HEK293 (cell line): Measurements from ENCODE around the gene GPR17.

Experiments used
- CTCF ChIA-PET: fragments of 350-600 bp; formaldehyde crosslinking; extraction: SDS; loops from one replicate; lab custom pipeline; 2021; ENCODE audit warnings: antibody characterized with exemption; lab: Yijun Ruan, JAX
- POLR2A ChIA-PET: fragments of 300-600 bp; formaldehyde crosslinking; extraction: SDS; loops from one replicate; lab custom pipeline; 2020; ENCODE audit warnings: antibody characterized with exemption, inconsistent platforms; lab: Yijun Ruan, JAX
- H3K27ac ChIP-seq: fragments of 200-500 bp; sonication (Bioruptor generic); 2 replicates; pipeline ENCODE4 v1.5.1; 2014; ENCODE audit warnings: low read depth, low read length, control low read depth, inconsistent platforms; ENCODE audit errors: extremely low read depth
- H3K36me3 ChIP-seq, 2 experiments: fragments of 200-500 bp in 1 of 2; sonication (Bioruptor generic) in 1 of 2; 1 replicate in 1 of 2; 2 replicates in 1 of 2; pipeline ENCODE4 v1.5.1; 2014 to 2017; ENCODE audit warnings: inconsistent platforms in 2 of 2, low read length in 2 of 2; ENCODE audit not compliant: control insufficient read depth in 2 of 2, insufficient read depth in 1 of 2
- H3K4me1 ChIP-seq: fragments of 200-500 bp; sonication (Bioruptor generic); 2 replicates; pipeline ENCODE4 v1.5.1; 2014; ENCODE audit warnings: mild to moderate bottlenecking, low read length, inconsistent platforms; ENCODE audit not compliant: control insufficient read depth, insufficient read depth
- H3K4me3 ChIP-seq: 2 replicates; pipeline ENCODE4 v1.5.1; 2011; ENCODE audit warnings: low read depth, mild to moderate bottlenecking, control low read depth, low read length, moderate library complexity
- H3K9me3 ChIP-seq: fragments of 200-500 bp; sonication (Bioruptor generic); 2 replicates; pipeline ENCODE4 v1.5.1; 2014; ENCODE audit warnings: low read depth, low read length, inconsistent platforms; ENCODE audit not compliant: control insufficient read depth, insufficient read depth
- HOXC10 ChIP-seq: sonication (generic); formaldehyde crosslinking; IDR thresholded peaks from 2 replicates; pipeline ENCODE4 v1.8.1; 2023; ENCODE audit warnings: mild to moderate bottlenecking, missing genetic modification reagents
- KLF9 ChIP-seq: fragments of 450-650 bp; formaldehyde crosslinking; IDR thresholded peaks from 2 replicates; pipeline ENCODE4 v1.5.1; 2016; ENCODE audit warnings: missing biosample characterization, missing genetic modification characterization, low read depth
- OVOL3 ChIP-seq: fragments of 450-650 bp; formaldehyde crosslinking; IDR thresholded peaks from 2 replicates; pipeline ENCODE4 v1.5.1; 2016; ENCODE audit warnings: missing biosample characterization, missing genetic modification characterization
- SP2 ChIP-seq: fragments of 450-650 bp; formaldehyde crosslinking; IDR thresholded peaks from 2 replicates; pipeline ENCODE4 v1.5.1; 2016; ENCODE audit warnings: missing biosample characterization, missing genetic modification characterization
- SP3 ChIP-seq: fragments of 450-650 bp; formaldehyde crosslinking; IDR thresholded peaks from 2 replicates; pipeline ENCODE4 v1.5.1; 2016; ENCODE audit warnings: missing biosample characterization, missing genetic modification characterization
- SP7 ChIP-seq: fragments of 450-650 bp; formaldehyde crosslinking; IDR thresholded peaks from 2 replicates; pipeline ENCODE4 v1.5.1; 2016; ENCODE audit warnings: missing biosample characterization, missing genetic modification characterization
- WT1 ChIP-seq: fragments of 450-650 bp; formaldehyde crosslinking; IDR thresholded peaks from 2 replicates; pipeline ENCODE4 v1.5.1; 2016; ENCODE audit warnings: missing biosample characterization, missing genetic modification characterization
- YY1 ChIP-seq: fragments of 450-650 bp; formaldehyde crosslinking; IDR thresholded peaks from 2 replicates; pipeline ENCODE4 v1.5.1; 2018; ENCODE audit warnings: missing biosample characterization, missing genetic modification characterization
- ZBTB17 ChIP-seq: fragments of 450-650 bp; formaldehyde crosslinking; IDR thresholded peaks from 2 replicates; pipeline ENCODE4 v1.5.1; 2016; ENCODE audit warnings: missing biosample characterization, missing genetic modification characterization
- ZBTB20 ChIP-seq: fragments of 450-650 bp; formaldehyde crosslinking; IDR thresholded peaks from 2 replicates; pipeline ENCODE4 v1.5.1; 2016; ENCODE audit warnings: missing biosample characterization, missing genetic modification characterization
- ZBTB48 ChIP-seq: fragments of 450-650 bp; formaldehyde crosslinking; IDR thresholded peaks from 2 replicates; pipeline ENCODE4 v1.5.1; 2016; ENCODE audit warnings: missing biosample characterization, missing genetic modification characterization
- ZEB2 ChIP-seq: fragments of 450-650 bp; formaldehyde crosslinking; IDR thresholded peaks from 2 replicates; pipeline ENCODE4 v1.5.1; 2016; ENCODE audit warnings: missing biosample characterization, missing genetic modification characterization
- ZFP37 ChIP-seq: fragments of 450-650 bp; formaldehyde crosslinking; IDR thresholded peaks from 2 replicates; pipeline ENCODE4 v1.5.1; 2016; ENCODE audit warnings: missing biosample characterization, missing genetic modification characterization
- ZIC2 ChIP-seq: fragments of 450-650 bp; formaldehyde crosslinking; IDR thresholded peaks from 2 replicates; pipeline ENCODE4 v1.5.1; 2016; ENCODE audit warnings: missing biosample characterization, missing genetic modification characterization
- ZNF121 ChIP-seq: fragments of 450-650 bp; formaldehyde crosslinking; IDR thresholded peaks from 2 replicates; pipeline ENCODE4 v1.5.1; 2016; ENCODE audit warnings: missing biosample characterization, missing genetic modification characterization
- ZNF169 ChIP-seq: fragments of 450-650 bp; formaldehyde crosslinking; IDR thresholded peaks from 2 replicates; pipeline ENCODE4 v1.5.1; 2016; ENCODE audit warnings: missing biosample characterization, missing genetic modification characterization
- ZNF19 ChIP-seq: fragments of 450-650 bp; formaldehyde crosslinking; IDR thresholded peaks from 2 replicates; pipeline ENCODE4; 2016; ENCODE audit warnings: missing biosample characterization, missing genetic modification characterization, low read depth
- ZNF2 ChIP-seq: fragments of 450-650 bp; formaldehyde crosslinking; IDR thresholded peaks from 2 replicates; pipeline ENCODE4 v1.5.1; 2016; ENCODE audit warnings: missing biosample characterization, missing genetic modification characterization
- ZNF324 ChIP-seq: fragments of 450-650 bp; formaldehyde crosslinking; IDR thresholded peaks from 2 replicates; pipeline ENCODE4 v1.5.1; 2016; ENCODE audit warnings: missing biosample characterization, missing genetic modification characterization
- ZNF335 ChIP-seq: fragments of 450-650 bp; formaldehyde crosslinking; conservative IDR thresholded peaks from 2 replicates; pipeline ENCODE4 v1.5.1; 2016; ENCODE audit warnings: missing biosample characterization, missing genetic modification characterization
- ZNF473 ChIP-seq: fragments of 450-650 bp; formaldehyde crosslinking; IDR thresholded peaks from 2 replicates; pipeline ENCODE4 v1.5.1; 2017; ENCODE audit warnings: missing biosample characterization, missing genetic modification characterization
- ZNF561 ChIP-seq: fragments of 450-650 bp; IDR thresholded peaks from 2 replicates; pipeline ENCODE4 v1.5.1; 2018; ENCODE audit warnings: missing biosample characterization, missing genetic modification characterization, borderline replicate concordance
- ZNF629 ChIP-seq: fragments of 450-650 bp; formaldehyde crosslinking; IDR thresholded peaks from 2 replicates; pipeline ENCODE4 v1.5.1; 2017; ENCODE audit warnings: missing biosample characterization, missing genetic modification characterization
- ZNF677 ChIP-seq: fragments of 450-650 bp; IDR thresholded peaks from 2 replicates; pipeline ENCODE4 v1.5.0; 2018; ENCODE audit warnings: missing biosample characterization, mild to moderate bottlenecking, missing genetic modification characterization, moderate library complexity
- TF ChIP-seq, protein P1 (sequence below): fragments of 450-650 bp; formaldehyde crosslinking; conservative IDR thresholded peaks from 2 replicates; pipeline ENCODE4 v1.5.1; 2016; ENCODE audit warnings: low read depth, missing biosample characterization, missing genetic modification characterization
- TF ChIP-seq, protein P2 (sequence below): sonication (generic); formaldehyde crosslinking; IDR thresholded peaks from 2 replicates; pipeline ENCODE4 v1.8.1; 2022; ENCODE audit warnings: mild to moderate bottlenecking, moderate library complexity, missing genetic modification reagents
- TF ChIP-seq, protein P3 (sequence below): fragments of 450-650 bp; formaldehyde crosslinking; IDR thresholded peaks from 2 replicates; pipeline ENCODE4 v1.5.1; 2016; ENCODE audit warnings: missing biosample characterization, missing genetic modification characterization
- TF ChIP-seq, protein P4 (sequence below): fragments of 450-650 bp; formaldehyde crosslinking; IDR thresholded peaks from 2 replicates; pipeline ENCODE4 v1.5.1; 2016; ENCODE audit warnings: missing biosample characterization, missing genetic modification characterization

The GPR17 gene

DNA sequence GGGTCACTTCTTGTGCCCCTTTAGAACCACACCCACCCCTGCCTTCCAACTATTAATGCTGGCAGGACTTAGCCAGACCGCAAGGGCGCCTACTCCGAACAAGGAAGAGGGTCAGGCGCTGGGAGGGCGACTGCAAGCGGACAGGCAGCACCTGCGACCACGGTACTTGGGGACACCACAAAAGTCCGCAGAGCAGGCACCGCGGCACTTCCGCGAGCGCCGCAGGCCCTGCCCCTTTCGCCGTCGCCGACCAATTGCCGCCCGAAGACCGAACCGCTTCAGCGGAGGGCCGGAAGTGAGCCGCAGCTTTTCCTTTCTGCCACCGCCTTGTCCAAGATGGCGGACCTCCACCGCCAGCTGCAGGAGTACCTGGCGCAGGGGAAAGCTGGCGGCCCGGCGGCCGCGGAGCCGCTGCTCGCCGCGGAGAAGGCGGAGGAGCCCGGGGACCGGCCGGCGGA is 55.3 kb downstream of the GPR17 start, which contains the start of gene SFT2D3 (continued):
- peak; percentile 36; the same call in 1 of the 2 replicates for TF ChIP-seq SP3 (tag by site-specific recombination)
- TF ChIP-seq YY1 (tag by site-specific recombination): peak; percentile 69
- no peak for TF ChIP-seq ZNF324 (tag by site-specific recombination)
- 0 out of 2 replicates have a peak, but pooled peaks have one; percentile 28 for TF ChIP-seq WT1
- TF ChIP-seq HOXC10 (CRISPR knock-in tag): no peak
- TF ChIP-seq ZBTB20: peak; percentile 61; the same call in 1 of the 2 replicates
- TF ChIP-seq ZBTB17 (tag by site-specific recombination): peak; percentile 43; the same call in 1 of the 2 replicates
- TF ChIP-seq ZNF19: no peak
- peak; percentile 16; the same call in 1 of the 2 replicates for TF ChIP-seq ZNF629
- TF ChIP-seq ZBTB48 (tag by site-specific recombination): peak; percentile 15; the same call in 1 of the 2 replicates
- TF ChIP-seq ZNF561 (tag by site-specific recombination): no peak
- TF ChIP-seq ZNF121 (tag by site-specific recombination): no peak
- 0 out of 2 replicates have a peak, but pooled peaks have one; percentile 47 for TF ChIP-seq ZNF2 (tag by site-specific recombination)
- TF ChIP-seq SP2: peak; percentile 77
- TF ChIP-seq KLF9 (tag by site-specific recombination): peak; percentile 34; the same call in 1 of the 2 replicates
- TF ChIP-seq SP7: peak; percentile 21; the same call in 1 of the 2 replicates
- TF ChIP-seq, protein P1, sequence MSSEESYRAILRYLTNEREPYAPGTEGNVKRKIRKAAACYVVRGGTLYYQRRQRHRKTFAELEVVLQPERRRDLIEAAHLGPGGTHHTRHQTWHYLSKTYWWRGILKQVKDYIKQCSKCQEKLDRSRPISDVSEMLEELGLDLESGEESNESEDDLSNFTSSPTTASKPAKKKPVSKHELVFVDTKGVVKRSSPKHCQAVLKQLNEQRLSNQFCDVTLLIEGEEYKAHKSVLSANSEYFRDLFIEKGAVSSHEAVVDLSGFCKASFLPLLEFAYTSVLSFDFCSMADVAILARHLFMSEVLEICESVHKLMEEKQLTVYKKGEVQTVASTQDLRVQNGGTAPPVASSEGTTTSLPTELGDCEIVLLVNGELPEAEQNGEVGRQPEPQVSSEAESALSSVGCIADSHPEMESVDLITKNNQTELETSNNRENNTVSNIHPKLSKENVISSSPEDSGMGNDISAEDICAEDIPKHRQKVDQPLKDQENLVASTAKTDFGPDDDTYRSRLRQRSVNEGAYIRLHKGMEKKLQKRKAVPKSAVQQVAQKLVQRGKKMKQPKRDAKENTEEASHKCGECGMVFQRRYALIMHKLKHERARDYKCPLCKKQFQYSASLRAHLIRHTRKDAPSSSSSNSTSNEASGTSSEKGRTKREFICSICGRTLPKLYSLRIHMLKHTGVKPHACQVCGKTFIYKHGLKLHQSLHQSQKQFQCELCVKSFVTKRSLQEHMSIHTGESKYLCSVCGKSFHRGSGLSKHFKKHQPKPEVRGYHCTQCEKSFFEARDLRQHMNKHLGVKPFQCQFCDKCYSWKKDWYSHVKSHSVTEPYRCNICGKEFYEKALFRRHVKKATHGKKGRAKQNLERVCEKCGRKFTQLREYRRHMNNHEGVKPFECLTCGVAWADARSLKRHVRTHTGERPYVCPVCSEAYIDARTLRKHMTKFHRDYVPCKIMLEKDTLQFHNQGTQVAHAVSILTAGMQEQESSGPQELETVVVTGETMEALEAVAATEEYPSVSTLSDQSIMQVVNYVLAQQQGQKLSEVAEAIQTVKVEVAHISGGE: peak; percentile 94
- peak; percentile 64 for TF ChIP-seq ZEB2 (tag by site-specific recombination)

DNA sequence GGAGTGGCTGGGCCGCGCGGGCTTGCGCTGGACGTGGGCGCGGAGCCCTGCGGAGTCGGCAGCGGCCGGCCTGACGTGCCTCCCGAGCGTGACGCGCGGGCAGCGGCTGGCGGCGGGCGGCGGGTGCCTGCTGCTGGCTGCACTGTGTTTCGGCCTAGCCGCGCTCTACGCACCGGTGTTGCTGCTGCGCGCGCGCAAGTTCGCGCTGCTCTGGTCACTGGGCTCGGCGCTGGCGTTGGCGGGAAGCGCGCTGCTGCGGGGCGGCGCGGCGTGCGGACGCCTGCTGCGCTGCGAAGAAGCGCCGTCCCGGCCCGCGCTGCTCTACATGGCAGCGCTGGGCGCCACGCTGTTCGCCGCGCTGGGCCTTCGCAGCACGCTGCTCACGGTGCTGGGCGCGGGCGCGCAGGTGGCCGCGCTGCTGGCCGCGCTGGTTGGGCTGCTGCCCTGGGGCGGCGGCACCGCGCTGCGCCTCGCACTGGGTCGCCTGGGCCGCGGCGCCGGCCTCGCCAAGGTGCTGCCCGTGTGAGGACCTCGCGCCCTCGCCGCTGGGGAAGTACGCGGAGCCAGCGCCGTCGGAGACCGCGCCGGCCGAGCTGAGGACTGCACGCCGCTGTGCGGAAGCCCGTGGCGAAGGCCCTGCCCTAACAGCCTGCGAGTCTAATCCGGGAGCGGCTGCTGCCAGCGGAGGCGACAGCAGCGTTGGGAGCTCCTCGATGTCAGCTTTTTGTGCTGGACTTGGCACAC is 55.9 kb downstream of the GPR17 start:
- Histone ChIP-seq H3K27ac (peak overlapping the region; percentile 95), H3K4me3 (peak overlapping the region; percentile 60), H3K9me3 (no peaks in the 10 kb centered on the region), H3K36me3 (peaks cover 8 to 29% of the 10 kb centered on the region in 2 experiments), H3K4me1 (no peaks in the 10 kb centered on the region; the same call in 1 of the 2 replicates)
- ChIA-PET POLR2A (interaction anchor here (0.7 to 1.9 kb wide), 5 partner anchors 19 to 175 kb away, joined by 3 to 12 read pairs (median 4); partner anchors contain the start of genes IWS1 and LIMS2), CTCF (interaction anchor here (0.6 to 0.8 kb wide), 3 partner anchors 47 to 108 kb away, joined by 3 read pairs; no protein-coding TSS in a partner anchor)
- TF ChIP-seq, protein P2, sequence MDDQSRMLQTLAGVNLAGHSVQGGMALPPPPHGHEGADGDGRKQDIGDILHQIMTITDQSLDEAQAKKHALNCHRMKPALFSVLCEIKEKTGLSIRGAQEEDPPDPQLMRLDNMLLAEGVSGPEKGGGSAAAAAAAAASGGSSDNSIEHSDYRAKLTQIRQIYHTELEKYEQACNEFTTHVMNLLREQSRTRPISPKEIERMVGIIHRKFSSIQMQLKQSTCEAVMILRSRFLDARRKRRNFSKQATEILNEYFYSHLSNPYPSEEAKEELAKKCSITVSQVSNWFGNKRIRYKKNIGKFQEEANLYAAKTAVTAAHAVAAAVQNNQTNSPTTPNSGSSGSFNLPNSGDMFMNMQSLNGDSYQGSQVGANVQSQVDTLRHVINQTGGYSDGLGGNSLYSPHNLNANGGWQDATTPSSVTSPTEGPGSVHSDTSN (CRISPR knock-in tag): peak; percentile 74
- TF ChIP-seq ZFP37 (tag by site-specific recombination): peak; percentile 58; the same call in 1 of the 2 replicates
- TF ChIP-seq ZNF169: no peak
- peak; percentile 70; the same call in 1 of the 2 replicates for TF ChIP-seq ZIC2 (tag by site-specific recombination)
- 0 out of 2 replicates have a peak, but pooled peaks have one; percentile 16 for TF ChIP-seq ZNF677
- TF ChIP-seq OVOL3 (tag by site-specific recombination): no peak
- TF ChIP-seq ZNF335: peak; percentile 48; the same call in 1 of the 2 replicates
- TF ChIP-seq ZNF473 (tag by site-specific recombination): no peak
- TF ChIP-seq, protein P3, sequence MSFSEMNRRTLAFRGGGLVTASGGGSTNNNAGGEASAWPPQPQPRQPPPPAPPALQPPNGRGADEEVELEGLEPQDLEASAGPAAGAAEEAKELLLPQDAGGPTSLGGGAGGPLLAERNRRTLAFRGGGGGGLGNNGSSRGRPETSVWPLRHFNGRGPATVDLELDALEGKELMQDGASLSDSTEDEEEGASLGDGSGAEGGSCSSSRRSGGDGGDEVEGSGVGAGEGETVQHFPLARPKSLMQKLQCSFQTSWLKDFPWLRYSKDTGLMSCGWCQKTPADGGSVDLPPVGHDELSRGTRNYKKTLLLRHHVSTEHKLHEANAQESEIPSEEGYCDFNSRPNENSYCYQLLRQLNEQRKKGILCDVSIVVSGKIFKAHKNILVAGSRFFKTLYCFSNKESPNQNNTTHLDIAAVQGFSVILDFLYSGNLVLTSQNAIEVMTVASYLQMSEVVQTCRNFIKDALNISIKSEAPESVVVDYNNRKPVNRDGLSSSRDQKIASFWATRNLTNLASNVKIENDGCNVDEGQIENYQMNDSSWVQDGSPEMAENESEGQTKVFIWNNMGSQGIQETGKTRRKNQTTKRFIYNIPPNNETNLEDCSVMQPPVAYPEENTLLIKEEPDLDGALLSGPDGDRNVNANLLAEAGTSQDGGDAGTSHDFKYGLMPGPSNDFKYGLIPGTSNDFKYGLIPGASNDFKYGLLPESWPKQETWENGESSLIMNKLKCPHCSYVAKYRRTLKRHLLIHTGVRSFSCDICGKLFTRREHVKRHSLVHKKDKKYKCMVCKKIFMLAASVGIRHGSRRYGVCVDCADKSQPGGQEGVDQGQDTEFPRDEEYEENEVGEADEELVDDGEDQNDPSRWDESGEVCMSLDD: no peak
- TF ChIP-seq, protein P4, sequence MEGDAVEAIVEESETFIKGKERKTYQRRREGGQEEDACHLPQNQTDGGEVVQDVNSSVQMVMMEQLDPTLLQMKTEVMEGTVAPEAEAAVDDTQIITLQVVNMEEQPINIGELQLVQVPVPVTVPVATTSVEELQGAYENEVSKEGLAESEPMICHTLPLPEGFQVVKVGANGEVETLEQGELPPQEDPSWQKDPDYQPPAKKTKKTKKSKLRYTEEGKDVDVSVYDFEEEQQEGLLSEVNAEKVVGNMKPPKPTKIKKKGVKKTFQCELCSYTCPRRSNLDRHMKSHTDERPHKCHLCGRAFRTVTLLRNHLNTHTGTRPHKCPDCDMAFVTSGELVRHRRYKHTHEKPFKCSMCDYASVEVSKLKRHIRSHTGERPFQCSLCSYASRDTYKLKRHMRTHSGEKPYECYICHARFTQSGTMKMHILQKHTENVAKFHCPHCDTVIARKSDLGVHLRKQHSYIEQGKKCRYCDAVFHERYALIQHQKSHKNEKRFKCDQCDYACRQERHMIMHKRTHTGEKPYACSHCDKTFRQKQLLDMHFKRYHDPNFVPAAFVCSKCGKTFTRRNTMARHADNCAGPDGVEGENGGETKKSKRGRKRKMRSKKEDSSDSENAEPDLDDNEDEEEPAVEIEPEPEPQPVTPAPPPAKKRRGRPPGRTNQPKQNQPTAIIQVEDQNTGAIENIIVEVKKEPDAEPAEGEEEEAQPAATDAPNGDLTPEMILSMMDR (tag by site-specific recombination): peak; percentile 63
